Immature natural killer cell (primary cell): Measurements from ENCODE around the gene RNASE4. TPM values are rescaled to one million over a fixed set of nuclear protein-coding genes. Genes with fewer than 3 reads are reported as not detected.
"Not testable (repeated sequence)": the region's sequence is repeated elsewhere in the genome, so short reads cannot be mapped to it uniquely, and the experiment has no call there.

ENCODE experiments used
- DNase-seq, 3 donors: peaks; one replicate each; pipeline ENCODE4 v3.0.0; 2022; ENCODE audit warnings: mixed read lengths in 1 of 3
- H3K27ac Mint-ChIP-seq, 6 donors: one replicate each; pipeline ENCODE4 v1.8.0; 2020; ENCODE audit warnings: mixed read lengths in 6 of 6, mild to moderate bottlenecking in 5 of 6, inconsistent platforms in 4 of 6, moderate library complexity in 3 of 6
- H3K27me3 Mint-ChIP-seq, 3 donors: one replicate each; pipeline ENCODE4 v1.8.0; 2020 to 2021; ENCODE audit warnings: low read depth in 3 of 3, mild to moderate bottlenecking in 3 of 3, mixed read lengths in 3 of 3, moderate library complexity in 3 of 3, inconsistent platforms in 1 of 3
- H3K36me3 Mint-ChIP-seq, 3 donors: one replicate each; pipeline ENCODE4 v1.8.0; 2020; ENCODE audit warnings: mixed read lengths in 3 of 3, inconsistent platforms in 2 of 3, mild to moderate bottlenecking in 2 of 3
- H3K4me1 Mint-ChIP-seq, 2 donors: one replicate each; pipeline ENCODE4 v1.8.0; 2020; ENCODE audit warnings: inconsistent platforms in 2 of 2, mild to moderate bottlenecking in 2 of 2, mixed read lengths in 2 of 2, moderate library complexity in 1 of 2
- H3K4me3 Mint-ChIP-seq, 5 donors: one replicate each; pipeline ENCODE4 v1.8.0; 2020; ENCODE audit warnings: mild to moderate bottlenecking in 5 of 5, mixed read lengths in 5 of 5, inconsistent platforms in 3 of 5, moderate library complexity in 3 of 5
- H3K9me3 Mint-ChIP-seq, 6 donors: one replicate each; pipeline ENCODE4 v1.8.0; 2020; ENCODE audit warnings: mild to moderate bottlenecking in 6 of 6, mixed read lengths in 6 of 6, inconsistent platforms in 4 of 6, moderate library complexity in 3 of 6
- polyA plus RNA-seq, 3 donors: library from polyadenylated mRNA; unstranded; fragments of 300-500 nt; fragmentation: Illumina TruSeq; gene quantifications; one replicate each; pipeline ENCODE4 v1.2.3, GENCODE V29; 2021

Gene RNASE4, protein sequence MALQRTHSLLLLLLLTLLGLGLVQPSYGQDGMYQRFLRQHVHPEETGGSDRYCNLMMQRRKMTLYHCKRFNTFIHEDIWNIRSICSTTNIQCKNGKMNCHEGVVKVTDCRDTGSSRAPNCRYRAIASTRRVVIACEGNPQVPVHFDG
- polyA plus RNA-seq: 1 to 10 TPM in 1 of 3 donors, under 1 TPM in 2; 0.50 to 1.6 (median 0.82) TPM

DNA sequence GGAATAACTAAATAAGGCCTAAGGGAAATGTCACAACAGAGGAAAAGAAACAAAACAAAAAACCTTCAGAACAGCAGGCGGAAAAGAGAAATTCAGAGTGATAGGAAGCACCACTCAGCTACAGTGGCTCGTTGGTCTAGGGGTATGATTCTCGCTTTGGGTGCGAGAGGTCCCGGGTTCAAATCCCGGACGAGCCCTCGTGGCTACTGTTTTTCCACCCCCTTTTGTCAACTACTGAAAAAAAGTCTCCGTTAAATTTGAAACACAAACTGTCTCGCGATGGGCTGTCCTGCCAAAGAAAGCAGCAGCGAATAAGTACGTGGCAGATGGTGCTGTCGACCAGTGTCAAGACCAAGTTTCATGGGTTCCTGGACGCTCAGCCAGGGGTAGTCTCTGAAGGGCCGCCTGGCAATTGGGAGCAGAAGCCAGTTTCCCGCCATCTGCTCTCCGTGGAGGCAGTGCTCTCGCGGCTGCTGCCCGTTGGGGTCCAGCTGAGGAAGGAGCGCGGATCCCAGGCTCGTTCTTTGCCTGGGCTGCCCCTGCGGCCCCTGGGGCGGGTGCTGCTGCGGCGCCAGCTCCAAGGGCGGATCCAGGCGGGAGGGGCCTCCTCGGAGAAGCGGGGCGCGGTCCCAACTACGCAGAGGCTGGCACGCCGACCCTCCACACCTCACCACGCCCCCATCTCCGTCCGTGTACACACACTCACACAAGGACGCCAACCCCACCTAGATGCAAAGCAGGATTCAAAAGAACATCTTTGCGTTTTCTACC, at the start of gene RNASE4:
TSS of gene RNASE4 (plus strand) at position 670 of the 771 bp plus-strand sequence. CDS start 14,812 bp downstream, outside the sequence.
- no peaks in the 10 kb centered on the region for H3K36me3 Mint-ChIP-seq
- peak within 1 kb of the TSS in 1 of 5 donors; percentile 37 for H3K4me3 Mint-ChIP-seq
- peaks cover 8 to 11% of the 10 kb centered on the region in 2 donors for H3K4me1 Mint-ChIP-seq
- H3K27ac Mint-ChIP-seq: peak within 1 kb of the TSS in 5 of 6 donors; percentile 30 to 80 (median 71)
- peaks cover 0 to 8% (median 6%) of the 10 kb centered on the region in 3 donors for H3K27me3 Mint-ChIP-seq
- DNase-seq: peak; percentile 80 to 87 (median 84)
- no peaks in the 10 kb centered on the region for H3K9me3 Mint-ChIP-seq

DNA sequence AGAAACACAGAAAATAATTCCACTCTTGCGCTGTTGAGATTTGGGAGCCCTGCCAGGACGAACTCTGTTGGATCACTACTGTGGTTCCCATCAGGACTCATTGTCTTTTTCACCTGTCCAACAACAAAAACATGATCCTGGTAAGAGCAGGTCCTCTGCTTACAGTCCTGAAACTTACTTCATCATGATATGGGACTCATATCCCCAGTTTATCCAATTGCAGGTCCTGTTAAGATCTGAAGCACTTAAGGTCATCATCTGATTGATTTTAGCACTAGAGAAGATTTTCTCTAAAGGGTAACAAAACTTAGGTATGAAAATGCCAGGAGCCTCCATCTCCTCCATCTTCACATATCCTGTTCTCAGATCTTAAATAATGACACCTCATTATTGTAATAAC, 42.8 kb upstream of the RNASE4 start, which contains the start of gene OR6S1:
TSS of gene OR6S1 (minus strand) at position 101 of the 400 bp plus-strand sequence. CDS start at position 101, 0 bp downstream.
- H3K9me3 Mint-ChIP-seq: peaks cover 0 to 2% (median 0%) of the 10 kb centered on the region in 6 donors
- H3K27ac Mint-ChIP-seq: no peak within 1 kb of the TSS
- H3K4me3 Mint-ChIP-seq: no peak within 1 kb of the TSS
- no peak for DNase-seq
- H3K36me3 Mint-ChIP-seq: no peaks in the 10 kb centered on the region
- H3K27me3 Mint-ChIP-seq: peaks cover 5 to 14% (median 6%) of the 10 kb centered on the region in 3 donors
- H3K4me1 Mint-ChIP-seq: no peaks in the 10 kb centered on the region

- Mint-ChIP-seq H3K27ac (no peak overlapping the region), H3K4me1 (no peaks in the 10 kb centered on the region), H3K4me3 (no peak overlapping the region), H3K27me3 (peaks cover 2 to 14% (median 6%) of the 10 kb centered on the region in 3 donors), H3K36me3 (no peaks in the 10 kb centered on the region), H3K9me3 (peaks cover 0 to 2% (median 0%) of the 10 kb centered on the region in 6 donors)
- DNase-seq: no peak
Observed at GRCh38 chr14:20642182-20642581, 42.2 kb upstream of the RNASE4 start.

DNA sequence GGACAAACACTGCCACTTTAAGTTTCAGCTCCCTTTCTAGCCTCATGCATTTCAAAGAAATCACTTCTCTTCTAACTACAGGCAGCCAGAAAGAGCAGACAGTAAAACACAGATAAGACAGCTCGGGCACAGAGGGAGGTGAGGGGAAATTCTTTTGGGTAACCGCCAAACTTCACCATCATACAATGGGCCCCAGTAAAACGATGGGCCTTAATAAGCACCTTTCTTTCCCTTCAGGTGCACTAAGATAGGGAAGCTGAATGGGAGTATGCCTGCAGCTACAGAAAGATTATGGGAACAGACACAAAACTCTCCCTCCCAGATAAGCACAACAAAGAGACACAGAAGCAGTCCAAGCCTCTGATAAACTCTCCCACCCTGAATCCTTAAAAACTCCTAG, 41.6 kb upstream of the RNASE4 start:
- H3K4me1 Mint-ChIP-seq, H3K36me3 Mint-ChIP-seq, H3K9me3 Mint-ChIP-seq, H3K27ac Mint-ChIP-seq, H3K4me3 Mint-ChIP-seq, DNase-seq: not testable (repeated sequence)
- peaks cover 2 to 14% (median 6%) of the 10 kb centered on the region in 3 donors for H3K27me3 Mint-ChIP-seq

GRCh38 chr14:20644520-20644919, 39.8 kb upstream of the RNASE4 start:
- no peak for DNase-seq
- H3K4me1 Mint-ChIP-seq: no peaks in the 10 kb centered on the region
- H3K27ac Mint-ChIP-seq: no peak overlapping the region
- H3K27me3 Mint-ChIP-seq: peaks cover 5 to 19% (median 6%) of the 10 kb centered on the region in 3 donors
- H3K36me3 Mint-ChIP-seq: no peaks in the 10 kb centered on the region
- H3K4me3 Mint-ChIP-seq: no peak overlapping the region
- H3K9me3 Mint-ChIP-seq: peaks cover 0 to 2% (median 0%) of the 10 kb centered on the region in 6 donors

DNA sequence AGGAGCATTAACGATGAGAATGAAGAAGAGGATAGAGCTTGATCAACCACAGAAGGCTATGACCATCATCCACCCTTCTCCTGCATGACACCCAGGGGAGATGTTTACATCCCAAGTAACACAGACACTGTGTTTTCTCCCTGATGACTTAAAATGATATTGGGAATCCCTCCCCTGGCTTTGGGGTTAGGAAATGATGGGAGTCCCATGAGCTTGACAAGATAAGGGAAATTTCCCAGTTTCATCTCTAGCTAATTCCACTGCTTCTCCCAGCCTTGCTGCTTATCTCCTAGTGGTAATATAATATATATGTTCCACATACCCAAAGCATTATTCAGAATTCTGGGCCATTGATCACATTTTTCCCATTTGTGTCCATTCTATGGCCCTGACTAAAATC, 38.9 kb upstream of the RNASE4 start:
- Mint-ChIP-seq H3K27ac (no peak overlapping the region), H3K27me3 (peaks cover 5 to 19% (median 6%) of the 10 kb centered on the region in 3 donors), H3K36me3 (no peaks in the 10 kb centered on the region), H3K4me3 (no peak overlapping the region), H3K9me3 (peaks cover 0 to 2% (median 0%) of the 10 kb centered on the region in 6 donors), H3K4me1 (no peaks in the 10 kb centered on the region)
- DNase-seq: no peak

GRCh38 chr14:20652996-20653975, 31.1 kb upstream of the RNASE4 start:
- H3K9me3 Mint-ChIP-seq: no peaks in the 10 kb centered on the region
- no peak overlapping the region for H3K27ac Mint-ChIP-seq
- H3K27me3 Mint-ChIP-seq: peaks cover 23 to 41% (median 24%) of the 10 kb centered on the region in 3 donors
- H3K4me1 Mint-ChIP-seq: peaks cover 14 to 30% of the 10 kb centered on the region in 2 donors
- DNase-seq: peak in 1 of 3 donors; percentile 31
- H3K36me3 Mint-ChIP-seq: no peaks in the 10 kb centered on the region
- peak overlapping the region; percentile 40 to 55 (median 46) for H3K4me3 Mint-ChIP-seq

- no peak for DNase-seq
- H3K36me3 Mint-ChIP-seq: no peaks in the 10 kb centered on the region
- no peak overlapping the region for H3K4me3 Mint-ChIP-seq
- H3K27ac Mint-ChIP-seq: no peak overlapping the region
- peaks cover 23 to 42% (median 24%) of the 10 kb centered on the region in 3 donors for H3K27me3 Mint-ChIP-seq
- H3K9me3 Mint-ChIP-seq: no peaks in the 10 kb centered on the region
- peaks cover 14 to 30% of the 10 kb centered on the region in 2 donors for H3K4me1 Mint-ChIP-seq
Observed at GRCh38 chr14:20655851-20656250, 28.5 kb upstream of the RNASE4 start.

DNA sequence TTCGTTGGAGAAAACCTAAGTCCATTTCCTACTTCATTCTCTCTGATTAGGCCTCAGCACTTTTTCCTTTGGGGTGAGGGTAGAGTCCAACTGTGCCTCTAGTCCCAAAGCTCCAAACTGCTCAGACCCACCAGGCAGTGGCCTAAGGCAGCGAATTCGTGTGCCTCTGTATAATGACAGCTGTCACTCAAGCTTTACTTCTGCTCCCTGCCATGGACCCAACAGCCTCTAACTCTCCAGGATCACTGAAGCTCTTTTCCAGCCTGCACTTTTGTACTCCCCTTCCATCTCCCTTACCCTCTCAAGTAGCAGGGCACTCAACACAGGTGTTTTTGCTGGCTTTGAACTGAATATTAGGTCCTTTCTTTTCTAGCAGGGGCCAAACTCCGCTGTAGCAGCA, 28.1 kb upstream of the RNASE4 start:
- Mint-ChIP-seq H3K27ac (no peak overlapping the region), H3K36me3 (no peaks in the 10 kb centered on the region), H3K9me3 (no peaks in the 10 kb centered on the region), H3K4me3 (no peak overlapping the region), H3K4me1 (peaks cover 14 to 30% of the 10 kb centered on the region in 2 donors), H3K27me3 (peaks cover 21 to 42% (median 25%) of the 10 kb centered on the region in 3 donors)
- no peak for DNase-seq

DNA sequence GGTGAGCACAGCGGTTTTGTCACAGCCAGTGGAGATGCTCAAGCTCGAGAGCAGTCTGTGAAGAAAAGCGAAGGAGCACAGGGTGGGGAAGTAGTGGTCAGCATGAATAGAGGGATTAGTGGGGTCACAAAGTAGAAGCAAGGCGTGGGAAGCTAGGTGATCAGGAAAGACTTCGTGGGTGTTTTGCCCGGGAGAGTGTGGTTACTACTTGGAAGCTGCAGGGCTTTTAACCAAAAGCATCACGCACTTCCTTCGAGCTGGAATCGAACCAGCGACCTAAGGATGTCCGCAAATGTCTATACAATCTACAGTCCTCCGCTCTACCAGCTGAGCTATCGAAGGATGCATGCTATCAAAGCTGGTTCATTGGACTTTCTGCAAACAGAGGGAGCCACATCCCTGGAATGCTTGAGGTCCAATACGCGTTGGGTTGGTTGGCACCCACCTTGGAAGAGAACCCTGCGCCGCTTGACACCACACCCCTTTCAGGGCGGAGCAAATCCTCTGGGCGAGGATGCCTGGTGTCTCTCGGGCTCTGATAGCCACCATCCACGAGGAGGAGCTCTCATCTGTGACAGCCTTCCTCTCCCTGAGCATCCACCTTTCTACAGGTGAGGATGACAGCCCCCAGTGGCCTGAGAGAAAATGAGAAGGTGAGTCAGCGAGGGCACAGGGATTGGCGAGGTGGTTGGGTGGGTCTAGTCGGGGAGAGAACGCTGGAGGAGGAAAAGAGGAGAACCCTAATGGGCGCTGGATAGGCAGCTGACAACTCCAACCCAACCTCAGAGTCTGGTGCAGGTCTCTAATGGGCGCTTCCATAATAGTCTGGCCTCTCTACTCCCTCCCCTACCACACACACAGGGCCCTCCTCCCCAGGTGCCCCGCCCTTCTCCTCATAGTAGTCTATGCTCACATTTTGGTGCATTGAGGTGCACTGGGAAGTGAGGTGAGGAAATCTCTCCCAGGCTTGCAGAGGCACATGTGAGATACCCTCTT, 26.8 kb upstream of the RNASE4 start:
- Mint-ChIP-seq H3K4me3 (peak overlapping the region in 1 of 5 donors; percentile 1), H3K27ac (no peak overlapping the region), H3K27me3 (peaks cover 18 to 39% (median 22%) of the 10 kb centered on the region in 3 donors), H3K4me1 (peaks cover 18 to 32% of the 10 kb centered on the region in 2 donors), H3K9me3 (no peaks in the 10 kb centered on the region), H3K36me3 (peaks cover 0 to 3% (median 0%) of the 10 kb centered on the region in 3 donors)
- DNase-seq: no peak

DNA sequence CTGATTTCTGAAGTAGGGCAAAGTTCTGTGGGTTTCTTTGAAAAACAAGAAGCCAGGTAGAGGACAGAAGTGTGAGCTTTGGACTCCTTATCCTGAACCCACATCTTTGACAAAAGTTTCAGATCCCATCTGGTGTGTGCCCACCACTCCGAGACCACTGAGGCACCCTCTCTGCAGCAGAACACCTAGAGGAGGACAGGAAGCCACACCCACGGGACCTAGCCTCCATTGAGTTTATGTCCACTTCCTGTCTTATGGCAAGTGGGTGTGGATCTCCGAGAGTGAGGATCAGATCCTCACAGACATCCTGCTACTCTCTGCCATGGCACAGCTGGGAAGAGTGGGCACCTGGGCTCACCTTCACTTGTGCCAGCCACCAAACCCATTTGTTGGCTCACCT, 26.1 kb upstream of the RNASE4 start:
- DNase-seq: no peak

GRCh38 chr14:20659336-20659735, 25.0 kb upstream of the RNASE4 start:
- Mint-ChIP-seq H3K27ac (no peak overlapping the region), H3K27me3 (peaks cover 15 to 32% (median 18%) of the 10 kb centered on the region in 3 donors)
- no peak for DNase-seq

More for the DNA sequence above, 26.1 kb upstream of the RNASE4 start:
- Mint-ChIP-seq H3K27ac (no peak overlapping the region), H3K9me3 (no peaks in the 10 kb centered on the region), H3K27me3 (peaks cover 18 to 38% (median 18%) of the 10 kb centered on the region in 3 donors), H3K4me3 (no peak overlapping the region), H3K36me3 (peaks cover 0 to 4% (median 0%) of the 10 kb centered on the region in 3 donors), H3K4me1 (peaks cover 20 to 32% of the 10 kb centered on the region in 2 donors)

More at GRCh38 chr14:20659336-20659735, 25.0 kb upstream of the RNASE4 start:
- Mint-ChIP-seq H3K36me3 (peaks cover 0 to 4% (median 0%) of the 10 kb centered on the region in 3 donors), H3K4me1 (peaks cover 16 to 29% of the 10 kb centered on the region in 2 donors), H3K4me3 (no peak overlapping the region), H3K9me3 (no peaks in the 10 kb centered on the region)
